Amniotic epithelial cell (primary cell): ENCODE measurements around the gene CDC42BPG.

Experiments
- DNase-seq: peaks from one replicate; pipeline ENCODE4 v3.0.0-alpha.2; 2010; ENCODE audit warnings: low read depth

CDC42BPG gene

DNA sequence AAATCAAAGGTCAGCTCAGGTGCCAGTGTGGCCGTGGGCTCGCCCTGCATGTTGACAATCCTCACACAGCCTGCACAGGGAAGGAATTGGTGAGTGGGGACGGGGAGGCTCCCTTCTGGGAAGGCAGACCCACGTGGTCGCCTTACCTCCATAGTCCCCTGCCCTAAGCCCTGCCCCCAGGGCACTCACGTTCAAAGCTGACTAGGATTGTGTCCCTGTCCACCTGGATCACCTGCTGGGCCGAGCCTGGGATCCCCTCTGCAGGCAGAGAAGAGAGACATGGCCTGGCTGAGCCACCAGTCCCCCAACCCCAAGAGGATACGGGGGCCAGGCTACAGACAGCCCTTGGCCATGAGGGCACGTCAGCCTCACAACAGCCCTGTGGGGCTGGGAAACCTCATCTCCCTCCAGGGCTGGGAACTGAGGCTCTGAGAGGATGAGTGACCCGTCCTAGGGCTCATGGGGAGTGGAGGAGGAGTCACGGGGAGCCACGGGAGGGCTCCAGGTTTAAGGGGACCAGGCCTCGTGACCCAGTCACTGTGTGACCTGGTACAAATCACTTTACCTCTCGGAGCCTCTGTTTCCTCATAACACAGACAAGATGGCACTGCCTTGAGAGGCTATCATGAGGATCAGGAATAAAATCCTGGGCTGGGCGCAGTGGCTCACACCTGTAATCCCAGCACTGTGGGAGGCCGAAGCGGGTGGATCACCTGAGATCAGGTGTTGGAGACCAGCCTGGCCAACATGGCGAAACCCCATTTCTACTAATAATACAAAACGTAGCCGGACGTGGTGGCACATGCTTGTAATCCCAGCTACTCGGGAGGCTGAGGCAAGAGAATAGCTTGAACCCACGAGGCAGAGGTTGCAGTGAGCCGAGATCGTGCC, 54.0 kb downstream of the CDC42BPG start:
- DNase-seq = no peak

DNA sequence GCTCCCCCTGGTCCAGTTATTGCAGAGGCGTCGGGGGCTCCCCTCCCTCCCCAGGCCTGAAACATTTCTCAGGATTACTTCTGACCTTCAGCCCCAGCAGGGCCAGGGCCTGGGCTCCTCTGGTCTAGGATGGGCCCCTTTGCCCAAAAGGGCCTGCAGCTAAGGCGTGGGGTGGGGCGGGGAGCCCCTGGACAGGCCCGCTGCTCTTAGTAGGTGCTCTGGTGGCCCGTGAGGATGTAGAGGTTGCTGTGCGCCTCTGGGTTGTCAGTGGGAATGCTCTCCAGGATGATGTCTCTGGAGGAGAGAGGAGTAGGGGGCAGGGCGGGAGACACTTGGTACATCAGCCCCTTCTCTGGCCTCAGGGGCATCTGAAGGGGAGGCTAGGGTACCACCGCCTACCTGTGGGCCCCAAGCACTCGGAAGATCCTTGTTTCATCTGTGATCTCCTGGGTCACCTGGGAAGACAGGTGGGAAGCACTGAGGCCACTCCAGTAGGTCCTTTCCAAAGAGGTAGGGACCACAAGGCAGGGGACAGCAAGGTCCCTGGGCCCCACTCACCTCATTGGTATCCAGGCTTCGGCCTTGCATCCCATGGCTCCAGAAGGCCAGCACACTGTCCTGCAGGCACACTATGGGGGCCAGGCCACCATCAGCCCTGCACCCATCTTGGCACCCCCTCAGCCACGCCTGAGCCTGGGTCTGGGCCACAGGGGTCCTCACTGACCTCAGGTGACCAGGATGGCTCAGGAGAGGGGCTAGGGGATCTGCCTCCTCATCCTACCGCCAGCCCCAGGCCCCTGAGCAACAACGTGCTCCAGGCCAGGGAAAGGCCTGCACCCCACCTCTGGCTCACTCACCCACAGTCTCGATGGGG, 54.9 kb downstream of the CDC42BPG start:
- no peak for DNase-seq

DNA sequence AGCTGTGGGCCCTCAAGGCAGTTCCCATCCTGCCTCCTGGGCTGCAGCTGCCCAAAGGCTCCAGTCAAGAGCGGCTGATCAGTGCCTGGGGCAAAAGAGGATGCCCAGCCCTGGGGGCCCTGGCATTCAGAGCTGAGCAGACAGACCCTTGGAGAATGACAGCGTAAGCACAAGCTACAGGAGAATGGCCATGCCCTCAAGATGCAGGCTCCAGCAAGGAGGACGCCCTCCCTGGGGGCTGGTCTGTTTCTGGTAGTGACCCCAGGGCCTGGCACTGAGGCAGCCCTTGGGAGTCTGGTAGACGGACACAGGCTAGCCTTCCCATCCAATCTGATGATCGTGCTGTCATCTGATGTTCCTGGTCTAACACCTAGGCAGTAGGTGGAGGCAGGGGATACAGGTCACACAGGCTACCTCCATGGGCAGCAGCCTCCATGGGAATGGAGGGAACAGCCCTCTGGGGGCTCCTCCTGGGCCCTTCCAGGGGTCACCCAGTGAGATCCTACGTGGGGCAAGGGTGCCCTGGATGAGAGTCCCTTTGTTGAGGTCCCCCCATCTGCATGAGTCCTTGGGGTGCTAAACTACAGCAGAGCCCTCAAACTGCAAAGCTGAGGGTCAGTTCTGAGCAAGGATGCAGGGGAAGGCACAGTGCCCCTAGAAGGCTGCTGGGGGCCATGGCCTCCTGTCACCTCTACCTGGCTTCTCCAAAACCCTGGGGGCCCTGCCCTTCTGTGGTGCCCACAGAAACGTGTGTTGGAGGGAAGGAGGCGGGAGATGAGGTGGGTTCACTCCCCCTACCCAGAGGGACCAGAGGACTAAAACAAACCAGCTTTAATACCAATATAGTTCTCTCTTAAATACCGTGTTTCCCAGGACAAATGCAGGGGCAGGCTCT, 55.9 kb downstream of the CDC42BPG start:
- no peak for DNase-seq

DNA sequence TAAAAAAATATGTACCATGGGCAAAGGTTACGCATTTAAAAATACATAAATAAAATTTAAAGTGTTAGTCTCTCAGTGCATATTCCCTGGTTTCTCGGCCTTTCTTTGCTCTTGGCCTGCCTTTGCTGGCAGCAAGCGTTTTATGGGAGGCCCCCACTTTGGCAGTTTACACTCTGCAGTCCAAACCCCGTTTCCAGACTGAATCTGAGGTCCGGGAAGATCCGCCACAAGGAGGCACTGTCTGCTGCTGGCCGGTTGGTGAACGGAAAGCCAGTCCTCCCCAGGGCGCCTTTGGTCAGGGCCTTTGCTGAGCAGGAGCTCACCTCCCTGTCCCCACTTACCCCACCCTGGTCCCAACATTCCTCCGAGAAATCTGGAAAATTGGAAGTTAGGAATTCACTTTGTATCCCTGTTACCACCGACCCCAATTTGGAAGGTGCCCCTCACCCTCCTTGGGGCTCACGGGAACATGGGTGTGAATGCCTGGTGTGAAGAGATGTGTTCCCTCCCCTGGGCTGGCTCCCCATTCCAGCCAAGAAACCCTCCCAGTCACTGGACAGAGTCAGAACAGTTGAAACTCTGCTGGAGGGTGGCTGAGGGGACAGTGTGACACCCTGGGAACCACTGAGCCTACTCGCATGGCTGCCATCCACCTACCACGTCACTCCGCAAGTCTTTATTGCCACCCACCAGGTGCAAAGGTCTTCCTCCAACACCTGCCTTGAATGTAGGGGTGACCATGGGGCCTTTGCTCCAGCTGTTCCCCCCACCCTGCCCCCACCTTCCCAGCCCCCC, 56.7 kb downstream of the CDC42BPG start:
- peak; percentile 48 for DNase-seq

DNA sequence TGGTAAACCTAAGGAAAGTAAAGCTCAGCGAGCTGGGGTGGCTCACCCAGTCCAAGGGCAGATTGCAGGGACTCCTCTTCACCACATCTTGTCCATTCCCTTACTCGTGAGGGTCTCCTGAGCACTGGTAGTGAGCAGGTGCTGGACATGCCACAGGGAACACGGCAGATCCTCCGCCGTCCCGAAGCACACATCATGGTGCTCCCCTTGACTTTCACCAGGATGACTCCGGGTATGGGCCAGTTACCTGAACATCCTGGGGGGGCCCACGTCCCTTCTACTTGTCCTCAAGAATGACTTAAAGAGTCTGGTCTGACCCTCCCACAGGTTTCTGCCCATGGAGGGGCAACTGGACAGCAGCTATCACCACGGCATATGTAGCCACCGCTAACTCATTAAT, 58.1 kb downstream of the CDC42BPG start:
- no peak for DNase-seq

DNA sequence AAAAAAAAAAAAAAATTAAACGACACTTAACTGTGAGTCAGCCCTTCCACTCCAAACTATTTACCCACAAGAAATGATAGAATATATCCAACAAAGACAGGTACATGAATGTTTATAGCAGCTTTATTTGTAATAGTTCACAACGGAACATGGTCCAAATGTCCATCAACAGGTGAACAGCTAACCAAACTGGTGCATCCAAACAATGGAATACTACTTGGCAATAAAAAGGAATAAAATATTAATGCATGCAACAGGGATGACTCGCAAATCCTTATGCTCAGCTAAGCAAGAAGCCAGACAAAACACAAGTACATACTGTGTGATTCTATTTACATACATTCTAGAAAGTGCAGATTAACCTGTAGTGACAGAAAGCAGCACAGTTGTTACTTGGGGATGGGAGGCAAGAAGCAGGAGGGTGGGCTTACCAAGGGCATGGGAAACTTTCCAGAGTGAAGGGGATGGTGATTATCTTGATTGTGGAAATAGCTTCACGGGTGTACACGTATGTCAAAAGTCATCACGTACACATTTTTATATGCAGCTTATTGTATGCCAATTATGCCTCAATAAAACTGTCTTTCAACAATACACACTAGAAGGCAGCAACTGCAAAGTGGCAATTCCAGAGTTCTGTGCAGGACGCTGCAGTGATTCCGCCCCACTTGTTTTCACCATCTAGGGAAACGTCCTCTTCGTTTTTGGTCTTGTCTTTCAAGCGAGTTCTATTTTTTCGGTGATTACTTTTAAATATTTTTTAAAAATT, 59.5 kb downstream of the CDC42BPG start:
- no peak for DNase-seq

DNA sequence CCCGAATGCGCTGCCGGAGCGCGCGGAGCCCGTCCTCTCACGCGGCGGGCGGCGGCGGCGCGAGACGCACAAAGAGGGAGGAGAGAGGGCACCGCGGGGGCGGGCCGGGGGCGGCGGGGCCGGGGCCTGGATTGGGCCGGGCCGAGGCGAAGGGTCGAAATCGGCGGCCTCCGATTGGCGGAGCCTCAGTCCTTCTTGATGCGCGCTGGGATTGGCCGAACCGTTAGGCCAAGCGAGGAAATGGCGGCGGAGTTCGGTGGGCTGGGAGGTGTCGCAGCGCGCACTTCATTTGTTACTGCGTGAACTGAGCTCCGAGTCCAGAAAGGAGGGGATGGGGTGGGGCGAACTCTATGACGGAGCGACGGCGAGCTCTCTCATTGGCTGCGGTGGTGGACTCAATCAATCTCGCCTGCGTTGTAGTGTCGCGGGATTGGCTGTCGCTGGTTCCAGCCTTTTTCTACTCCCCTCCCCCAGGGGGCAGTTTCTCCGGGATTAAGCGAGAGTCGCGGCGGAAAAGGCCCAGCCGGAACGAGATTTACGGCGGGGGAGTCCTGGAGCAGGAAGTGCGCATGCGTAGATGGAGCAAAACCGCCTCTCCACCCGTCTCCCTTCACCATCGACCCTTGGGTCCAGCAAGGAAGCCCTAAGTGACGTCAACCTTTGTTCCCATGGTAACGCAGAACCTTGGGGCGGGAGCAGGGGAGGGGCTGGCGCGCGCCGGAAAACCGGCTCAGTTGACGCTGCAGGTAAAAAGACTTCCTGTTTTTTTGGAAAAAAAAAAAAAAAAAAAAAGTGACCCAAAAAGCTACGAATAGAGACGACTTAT, 65.8 kb downstream of the CDC42BPG start, which contains the start of gene SF1:
TSS of gene SF1 (minus strand) at position 70 of the 826 bp plus-strand sequence. CDS start 150 bp downstream, outside the sequence.
- peak; percentile 99 for DNase-seq

DNA sequence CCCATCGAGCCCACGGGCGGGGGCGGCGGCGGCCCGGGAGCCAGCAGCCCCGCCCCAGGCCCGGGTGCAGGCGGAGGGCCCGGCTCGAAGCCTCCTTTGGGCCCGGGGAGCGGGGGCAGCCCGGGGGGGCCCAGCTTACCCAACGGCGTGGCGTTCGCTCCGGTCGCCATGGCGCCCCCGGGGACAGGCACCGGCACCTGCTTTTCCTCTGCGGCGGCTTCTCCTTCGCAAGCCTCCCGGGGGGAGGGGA, 66.3 kb downstream of the CDC42BPG start:
- no peak for DNase-seq

DNA sequence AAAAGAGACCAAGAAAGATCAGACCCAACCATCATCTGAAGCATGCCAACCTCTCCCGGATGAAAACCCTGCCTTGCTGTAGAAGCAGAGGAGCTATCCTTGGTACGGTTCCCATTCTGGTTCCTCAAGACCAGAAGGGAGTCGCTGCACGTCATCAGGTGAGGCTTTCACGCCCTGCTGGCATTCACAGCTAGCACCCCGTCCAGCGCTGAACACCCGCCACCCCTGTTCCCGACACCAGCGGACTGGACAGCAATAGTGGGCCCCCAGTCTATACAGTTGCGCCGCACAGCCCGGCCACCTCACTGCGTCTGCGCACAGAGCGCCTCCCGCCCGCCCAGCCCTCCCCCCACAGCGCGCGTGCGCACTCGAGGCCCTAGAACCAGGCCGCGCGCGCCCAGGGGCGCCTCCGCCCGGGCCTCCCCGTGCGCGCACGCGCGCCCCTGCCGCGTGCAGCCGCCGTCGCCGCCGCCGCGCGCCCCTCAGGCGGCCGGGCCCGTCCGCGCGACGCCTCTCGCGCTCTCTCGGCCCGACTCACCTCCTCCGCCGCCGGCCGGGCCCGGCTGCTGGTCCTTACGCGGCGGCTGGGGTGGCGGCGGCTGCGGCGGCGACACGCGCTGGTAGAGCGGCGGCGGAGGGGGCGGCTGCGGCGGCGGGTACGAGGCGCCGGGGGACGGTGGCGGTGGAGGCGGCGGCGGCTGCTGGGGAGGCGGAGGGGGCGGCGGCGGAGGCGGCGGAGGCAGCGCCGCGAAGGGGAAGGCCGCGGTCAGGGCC, 66.8 kb downstream of the CDC42BPG start:
- peak; percentile 80 for DNase-seq

DNA sequence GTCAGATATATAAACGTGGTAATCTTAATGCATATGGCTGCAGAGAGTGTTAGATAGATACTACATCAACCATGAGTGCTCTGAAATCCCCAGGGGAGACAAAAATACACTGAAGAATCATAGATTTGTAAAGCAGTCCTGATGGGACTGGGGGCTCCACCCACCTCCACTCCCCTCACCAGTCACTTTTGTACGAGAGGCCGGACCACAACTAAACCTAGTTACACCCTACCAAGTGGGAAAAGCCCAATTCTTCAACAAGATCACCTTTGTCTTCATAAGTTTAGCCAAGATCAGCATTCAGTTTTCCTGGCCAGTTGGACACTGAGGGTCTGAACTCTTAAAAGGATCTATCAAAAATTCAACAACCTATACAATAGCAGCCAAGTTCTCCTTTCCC, 67.6 kb downstream of the CDC42BPG start:
- no peak for DNase-seq

DNA sequence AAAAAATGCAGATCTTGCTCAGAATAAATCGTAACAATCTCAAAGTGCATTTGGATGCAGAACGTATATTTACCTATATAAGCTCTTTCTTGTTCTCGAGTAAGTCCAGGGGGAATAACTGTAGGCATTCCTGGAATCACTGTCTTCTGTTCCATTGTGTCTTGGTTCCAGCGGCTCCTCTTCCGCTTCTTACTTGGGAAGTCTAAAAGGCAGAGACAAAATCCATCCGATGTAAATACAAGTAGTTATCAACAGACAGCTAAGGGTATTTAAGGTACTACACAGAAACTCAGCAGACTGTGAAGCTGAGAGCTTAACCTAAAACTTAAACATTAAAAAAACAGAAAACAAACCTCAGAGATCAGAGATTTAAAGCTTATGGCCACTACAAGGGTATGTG, 68.0 kb downstream of the CDC42BPG start:
- no peak for DNase-seq

DNA sequence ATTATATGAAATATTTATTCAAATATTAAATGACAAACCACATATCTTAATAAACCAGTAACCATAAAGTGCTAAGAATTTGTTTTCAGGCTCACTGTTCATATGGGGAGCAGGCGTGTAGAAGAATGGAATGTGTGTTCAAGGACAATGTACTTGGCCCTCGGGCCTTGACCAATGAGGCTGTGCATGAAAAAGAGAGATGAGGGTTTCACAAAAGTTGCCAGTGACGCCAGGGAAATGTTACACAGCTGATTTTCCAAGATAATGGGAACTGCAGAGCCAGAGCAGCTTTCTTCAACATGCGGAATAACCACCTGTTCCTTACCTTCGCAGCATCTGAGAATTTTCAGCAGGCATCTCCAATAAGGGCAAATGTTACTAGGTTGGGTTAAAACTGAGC, 70.3 kb downstream of the CDC42BPG start:
- DNase-seq = no peak
